Thyroid gland (tissue), 4 donors: ENCODE results near the gene VHLL. TPM values are rescaled to one million over a fixed set of nuclear protein-coding genes. Genes with fewer than 3 reads are reported as not detected.

ENCODE experiments used
- DNase-seq, 2 donors: peaks; one replicate each; pipeline ENCODE4 v3.0.0-alpha.2; 2019
- H3K27ac ChIP-seq, 3 donors: fragments of 200-600 bp; sonication (generic); 1 replicate in 2 of 3; 2 replicates in 1 of 3; pipeline ENCODE4 v1.5.1; 2016 to 2019; ENCODE audit warnings: mild to moderate bottlenecking in 1 of 3, moderate library complexity in 1 of 3
- H3K27me3 ChIP-seq: fragments of 200-600 bp; sonication (generic); one replicate; pipeline ENCODE4 v1.5.1; 2019
- H3K36me3 ChIP-seq, 2 donors: fragments of 200-600 bp; sonication (generic); one replicate each; pipeline ENCODE4 v1.5.1; 2016 to 2019
- H3K4me1 ChIP-seq, 2 donors: fragments of 200-600 bp; sonication (generic); one replicate each; pipeline ENCODE4 v1.5.1; 2017 to 2019
- H3K4me3 ChIP-seq, 3 donors: fragments of 200-600 bp; sonication (generic); replicated peaks in 1 of 3; 1 replicate in 2 of 3; 2 replicates in 1 of 3; pipeline ENCODE4 v1.5.1; 2016; ENCODE audit warnings: mild to moderate bottlenecking in 1 of 3
- H3K9me3 ChIP-seq: fragments of 200-600 bp; sonication (generic); one replicate; pipeline ENCODE4 v1.5.1; 2017
- POLR2A ChIP-seq, 2 donors: fragments of 450-650 bp; IDR thresholded peaks; one replicate each; pipeline ENCODE4 v1.6.1; 2017; ENCODE audit warnings: antibody characterized with exemption in 2 of 2, mild to moderate bottlenecking in 2 of 2, moderate library complexity in 1 of 2
- WGBS, 2 donors: methylation state at CpG; one replicate each; pipeline ENCODE4 v1.1.5; 2017; 5-methylcytosine and 5-hydroxymethylcytosine counted together
- intact Hi-C: fragments of 100-400 bp; cut with DNase I; formaldehyde crosslinking; loops from one replicate; pipeline ENCODE4 v1.15.1; 2023
- total RNA-seq, 4 donors: library from RNA; depleted of rRNA; stranded (reverse); fragments of >200 nt; gene quantifications; one replicate each; pipeline ENCODE4 v1.2.3, GENCODE V29; 2016
- TF ChIP-seq, protein P1 (sequence below), 6 experiments: fragments of 200-600 bp in 3 of 6; fragments of 450-650 bp in 3 of 6; sonication (generic) in 3 of 6; IDR thresholded peaks; one replicate each; pipeline ENCODE4 v1.5.1; 2016 to 2019; ENCODE audit warnings: antibody characterized with exemption in 6 of 6, mild to moderate bottlenecking in 2 of 6, inconsistent platforms in 1 of 6, moderate library complexity in 1 of 6

VHLL gene
- total RNA-seq, 4 donors from 2014 or later = not detected

DNA sequence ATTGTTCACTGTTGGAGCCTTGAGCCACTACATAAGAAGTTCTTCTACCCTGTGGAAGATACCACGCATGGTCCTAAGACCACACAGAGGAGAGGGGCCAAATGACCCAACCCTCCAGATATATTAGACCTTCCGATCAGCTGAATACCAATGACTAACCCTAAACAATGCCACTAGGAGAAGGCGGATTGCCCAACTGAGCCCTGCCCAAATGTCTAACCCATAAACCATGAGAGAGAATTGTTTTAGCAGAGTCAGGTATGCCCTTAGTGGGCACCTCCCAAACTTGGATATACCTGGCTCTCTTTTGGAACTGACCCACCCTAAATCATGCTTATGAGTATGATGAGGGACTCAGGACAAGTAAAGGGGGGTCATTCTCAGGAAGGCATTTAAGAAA is 28.8 kb downstream of the VHLL start:
- no peak for DNase-seq
- no peak overlapping the region for H3K27ac ChIP-seq
- no peaks in the 10 kb centered on the region for H3K4me1 ChIP-seq
- no peaks in the 10 kb centered on the region for H3K9me3 ChIP-seq
- peaks cover 71 to 80% of the 10 kb centered on the region in 2 donors for H3K36me3 ChIP-seq
- intact Hi-C loops = no loop called here
- WGBS, 2 donors = 92 to 97% methylated on average over 2 to 3 of the region's 3 CpGs
- no peak for TF ChIP-seq POLR2A (IDR thresholded peaks at IDR 0.05)
- TF ChIP-seq, protein P1, sequence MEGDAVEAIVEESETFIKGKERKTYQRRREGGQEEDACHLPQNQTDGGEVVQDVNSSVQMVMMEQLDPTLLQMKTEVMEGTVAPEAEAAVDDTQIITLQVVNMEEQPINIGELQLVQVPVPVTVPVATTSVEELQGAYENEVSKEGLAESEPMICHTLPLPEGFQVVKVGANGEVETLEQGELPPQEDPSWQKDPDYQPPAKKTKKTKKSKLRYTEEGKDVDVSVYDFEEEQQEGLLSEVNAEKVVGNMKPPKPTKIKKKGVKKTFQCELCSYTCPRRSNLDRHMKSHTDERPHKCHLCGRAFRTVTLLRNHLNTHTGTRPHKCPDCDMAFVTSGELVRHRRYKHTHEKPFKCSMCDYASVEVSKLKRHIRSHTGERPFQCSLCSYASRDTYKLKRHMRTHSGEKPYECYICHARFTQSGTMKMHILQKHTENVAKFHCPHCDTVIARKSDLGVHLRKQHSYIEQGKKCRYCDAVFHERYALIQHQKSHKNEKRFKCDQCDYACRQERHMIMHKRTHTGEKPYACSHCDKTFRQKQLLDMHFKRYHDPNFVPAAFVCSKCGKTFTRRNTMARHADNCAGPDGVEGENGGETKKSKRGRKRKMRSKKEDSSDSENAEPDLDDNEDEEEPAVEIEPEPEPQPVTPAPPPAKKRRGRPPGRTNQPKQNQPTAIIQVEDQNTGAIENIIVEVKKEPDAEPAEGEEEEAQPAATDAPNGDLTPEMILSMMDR (IDR thresholded peaks at IDR 0.05) = no peak
- no peaks in the 10 kb centered on the region for H3K27me3 ChIP-seq
- no peak overlapping the region for H3K4me3 ChIP-seq

DNA sequence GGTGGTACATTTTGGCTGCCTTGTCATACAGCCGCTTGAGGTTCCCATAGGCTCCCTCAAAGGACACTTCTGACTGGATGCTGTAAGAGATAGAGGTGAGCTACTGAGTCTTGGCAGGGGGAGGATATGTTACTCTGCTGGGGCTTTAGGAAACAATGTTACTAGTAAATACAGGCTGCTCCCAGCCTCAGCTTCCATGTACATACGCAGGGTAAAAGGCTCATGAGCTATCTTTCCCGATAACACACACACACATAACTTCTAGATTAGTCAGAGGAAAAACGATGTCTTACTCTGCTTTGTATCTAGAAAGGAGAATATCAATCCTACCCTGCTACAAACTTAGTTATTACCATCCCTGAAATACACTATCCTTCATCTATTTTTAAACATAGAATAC is 30.8 kb downstream of the VHLL start:
- no peak for DNase-seq
- no peaks in the 10 kb centered on the region for H3K27me3 ChIP-seq
- H3K4me3 ChIP-seq = no peak overlapping the region
- H3K4me1 ChIP-seq = no peaks in the 10 kb centered on the region
- 95 to 96% methylated on average over 4 of the region's 4 CpGs for WGBS, 2 donors
- H3K36me3 ChIP-seq = peaks cover 65 to 70% of the 10 kb centered on the region in 2 donors
- TF ChIP-seq, protein P1 (IDR thresholded peaks at IDR 0.05) = no peak
- TF ChIP-seq POLR2A (IDR thresholded peaks at IDR 0.05) = no peak
- no peak overlapping the region for H3K27ac ChIP-seq
- intact Hi-C loops = no loop called here
- H3K9me3 ChIP-seq = no peaks in the 10 kb centered on the region

DNA sequence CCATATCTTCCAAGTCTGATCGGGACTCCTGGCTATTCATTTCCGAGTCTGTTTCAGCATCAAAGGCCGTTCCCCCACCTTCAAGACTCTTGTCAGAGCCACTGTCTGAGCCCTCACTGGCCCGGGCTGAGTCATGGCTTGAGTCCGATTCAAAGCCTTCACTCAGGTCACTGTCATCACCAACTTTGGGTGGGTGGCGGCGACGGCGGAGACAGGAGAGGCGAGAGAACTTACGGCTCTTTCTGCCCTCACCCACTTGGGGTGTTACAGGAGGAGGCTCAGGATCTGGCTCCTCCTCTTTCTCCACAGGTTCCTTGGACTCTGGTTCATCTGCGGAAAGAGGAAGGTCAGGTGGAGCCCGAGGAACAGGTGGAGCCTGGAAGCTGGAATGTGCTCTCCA is 33.1 kb downstream of the VHLL start:
- no peak overlapping the region for H3K4me3 ChIP-seq
- no peak for TF ChIP-seq POLR2A (IDR thresholded peaks at IDR 0.05)
- TF ChIP-seq, protein P1 (IDR thresholded peaks at IDR 0.05) = no peak
- H3K4me1 ChIP-seq = no peaks in the 10 kb centered on the region
- peaks cover 61 to 71% of the 10 kb centered on the region in 2 donors for H3K36me3 ChIP-seq
- no peaks in the 10 kb centered on the region for H3K9me3 ChIP-seq
- H3K27me3 ChIP-seq = no peaks in the 10 kb centered on the region
- no peak overlapping the region for H3K27ac ChIP-seq
- WGBS, 2 donors = 93 to 96% methylated on average over 13 of the region's 13 CpGs
- intact Hi-C loops = no loop called here
- no peak for DNase-seq

DNA sequence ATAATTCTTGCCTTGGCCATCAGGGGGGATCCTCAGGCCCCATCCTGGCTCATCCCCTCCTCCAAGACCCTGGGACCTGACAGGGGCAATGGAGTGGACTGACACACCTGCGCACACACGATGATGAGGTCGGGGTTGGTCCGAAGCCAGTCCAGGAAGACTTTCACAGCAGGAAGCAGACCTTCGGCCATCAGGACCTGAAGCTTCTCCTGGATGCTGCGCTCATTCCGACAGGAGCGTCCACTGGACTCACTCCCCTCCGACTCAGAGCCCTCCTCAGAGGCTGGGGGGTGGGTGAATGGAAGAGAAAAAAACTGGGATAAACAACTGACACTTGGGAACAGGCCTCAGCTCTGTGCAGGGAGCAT is 35.8 kb downstream of the VHLL start:
- 91 to 95% methylated on average over 9 of the region's 9 CpGs for WGBS, 2 donors
- H3K4me3 ChIP-seq = no peak overlapping the region
- DNase-seq = no peak
- H3K4me1 ChIP-seq = no peaks in the 10 kb centered on the region
- TF ChIP-seq, protein P1 (IDR thresholded peaks at IDR 0.05) = no peak
- TF ChIP-seq POLR2A (IDR thresholded peaks at IDR 0.05) = no peak
- H3K9me3 ChIP-seq = no peaks in the 10 kb centered on the region
- intact Hi-C loops = no loop called here
- peaks cover 82 to 85% of the 10 kb centered on the region in 2 donors for H3K36me3 ChIP-seq
- H3K27ac ChIP-seq = no peak overlapping the region
- no peaks in the 10 kb centered on the region for H3K27me3 ChIP-seq

DNA sequence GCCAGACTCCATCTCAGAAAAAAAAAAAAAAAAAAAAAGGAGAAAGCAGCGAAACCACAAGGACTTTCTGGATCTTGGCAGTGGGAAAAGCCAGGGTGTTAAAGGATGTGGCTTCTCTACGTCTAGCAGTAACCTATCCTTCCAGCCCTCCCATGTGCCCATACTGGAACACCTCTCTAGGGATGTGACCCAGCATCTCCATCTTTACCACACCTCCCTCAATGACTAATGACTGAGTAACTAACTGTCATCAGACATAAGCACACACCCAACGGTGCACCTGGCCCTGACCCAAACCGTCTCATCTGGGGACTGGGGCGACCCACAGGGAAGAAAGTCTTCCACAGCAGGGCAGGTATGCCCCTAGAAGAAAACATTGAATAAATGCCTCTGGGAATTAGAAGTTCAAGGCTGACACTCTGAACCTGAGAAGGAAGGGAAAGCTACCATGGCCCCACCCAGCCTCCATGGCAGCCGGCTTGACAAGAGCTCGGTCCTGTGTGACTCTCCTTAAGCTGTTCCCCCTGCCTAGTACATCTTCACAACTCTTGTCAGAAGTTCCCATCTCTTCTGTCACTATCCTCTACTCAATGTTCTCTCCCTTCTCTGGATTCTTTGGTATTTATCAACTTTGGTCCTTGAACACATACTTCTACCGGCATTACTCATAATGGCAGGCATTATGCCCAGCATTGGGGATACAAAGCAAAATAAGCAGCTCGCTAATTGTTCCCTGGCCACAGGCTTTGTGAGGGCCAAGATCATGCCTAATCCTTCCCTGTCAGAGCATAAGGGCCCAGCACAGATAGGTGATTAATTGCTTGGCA is 36.4 kb downstream of the VHLL start:
- no peak overlapping the region for H3K27ac ChIP-seq
- intact Hi-C loops = no loop called here

More for the DNA sequence above, 36.4 kb downstream of the VHLL start:
- WGBS, 2 donors = 85 to 92% methylated on average over 9 of the region's 9 CpGs
- Histone ChIP-seq H3K36me3 (peaks cover 82 to 85% of the 10 kb centered on the region in 2 donors), H3K9me3 (no peaks in the 10 kb centered on the region), H3K27me3 (no peaks in the 10 kb centered on the region), H3K4me3 (no peak overlapping the region), H3K4me1 (no peaks in the 10 kb centered on the region)
- no peak for DNase-seq
- TF ChIP-seq, protein P1 (IDR thresholded peaks at IDR 0.05) = no peak
- no peak for TF ChIP-seq POLR2A (IDR thresholded peaks at IDR 0.05)
